Activated naive CD4-positive, alpha-beta T cell treated with anti-CD3 and anti-CD28 coated beads, Interleukin-2, amount 50 U/mL, for 72 hours (primary cell): Measurements from ENCODE around the gene COG3. TPM values are rescaled to one million over a fixed set of nuclear protein-coding genes. Genes with fewer than 3 reads are reported as not detected.

Source experiments
- ATAC-seq, 2 donors: fragments of 150-1000 bp; cut with Tn5 transposase; 2 replicates each; pipeline ENCODE4 v1.10.0; 2021; ENCODE audit warnings: mild to moderate bottlenecking in 2 of 2, moderate library complexity in 2 of 2
- DNase-seq, 2 donors: peaks; one replicate each; pipeline ENCODE4 v3.0.0; 2021 to 2022; ENCODE audit warnings: low spot score in 2 of 2
- H3K27ac Mint-ChIP-seq, 2 donors: one replicate each; pipeline ENCODE4 v1.8.0; 2022; ENCODE audit warnings: mild to moderate bottlenecking in 2 of 2, mixed read lengths in 2 of 2
- H3K36me3 Mint-ChIP-seq, 2 donors: one replicate each; pipeline ENCODE4 v1.8.0; 2022; ENCODE audit warnings: mixed read lengths in 2 of 2
- H3K9me3 Mint-ChIP-seq, 2 donors: one replicate each; pipeline ENCODE4 v1.8.0; 2022; ENCODE audit warnings: mixed read lengths in 2 of 2
- total RNA-seq, 2 donors: library from RNA; stranded (reverse); gene quantifications; one replicate each; pipeline ENCODE4 v1.2.3, GENCODE V29; 2022

Gene COG3
- total RNA-seq, 2 donors from 2014 or later: 18.6 to 20.6 TPM

DNA sequence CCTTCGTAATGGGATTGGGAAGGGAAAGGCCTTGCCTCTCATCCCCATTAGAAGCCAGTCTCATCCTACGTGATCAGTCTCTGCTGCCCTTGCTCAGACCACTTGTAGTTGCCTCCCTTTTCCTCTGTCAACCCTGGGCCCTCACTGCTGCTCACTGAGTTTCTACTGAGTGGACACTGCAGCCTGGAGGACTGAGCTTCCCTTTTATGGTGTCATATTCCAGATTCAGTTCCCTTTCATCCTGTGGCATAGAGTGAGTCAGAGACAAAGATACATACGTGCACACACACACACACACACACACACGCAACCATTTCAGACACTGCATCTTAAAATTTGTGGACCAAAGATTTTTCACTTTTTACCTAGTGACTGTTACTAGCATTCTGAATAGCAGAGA lies 56.6 kb downstream of the COG3 start:
- peaks cover 5 to 31% of the 10 kb centered on the region in 2 donors for H3K36me3 Mint-ChIP-seq
- no peak for ATAC-seq

DNA sequence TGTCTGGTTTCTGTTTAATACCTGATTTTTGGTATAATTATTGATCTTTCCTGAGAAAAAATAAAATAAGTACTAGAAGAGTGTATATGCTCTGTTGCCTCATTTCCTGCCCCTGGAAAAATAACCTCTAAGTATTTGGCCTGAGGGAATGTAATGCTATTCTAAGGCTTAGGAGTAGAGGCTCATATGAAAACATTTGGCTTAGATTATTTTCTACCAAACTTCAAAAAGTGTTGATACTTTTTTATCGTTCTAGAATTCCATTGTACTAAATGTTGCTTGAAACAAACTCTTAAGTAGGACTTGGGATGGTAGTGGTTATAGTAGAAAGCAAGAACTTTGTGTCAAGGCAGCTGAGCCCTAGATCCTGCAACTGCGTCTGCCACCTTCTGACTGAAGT lies 57.8 kb downstream of the COG3 start:
- Mint-ChIP-seq H3K36me3 (peaks cover 4 to 30% of the 10 kb centered on the region in 2 donors), H3K9me3 (no peaks in the 10 kb centered on the region), H3K27ac (peak overlapping the region in 1 of 2 donors; percentile 44)
- DNase-seq (no peak), ATAC-seq (no peak)

More for the DNA sequence above, 56.6 kb downstream of the COG3 start:
- Mint-ChIP-seq H3K27ac (peak overlapping the region in 1 of 2 donors; percentile 11), H3K9me3 (no peaks in the 10 kb centered on the region)
- DNase-seq: no peak

DNA sequence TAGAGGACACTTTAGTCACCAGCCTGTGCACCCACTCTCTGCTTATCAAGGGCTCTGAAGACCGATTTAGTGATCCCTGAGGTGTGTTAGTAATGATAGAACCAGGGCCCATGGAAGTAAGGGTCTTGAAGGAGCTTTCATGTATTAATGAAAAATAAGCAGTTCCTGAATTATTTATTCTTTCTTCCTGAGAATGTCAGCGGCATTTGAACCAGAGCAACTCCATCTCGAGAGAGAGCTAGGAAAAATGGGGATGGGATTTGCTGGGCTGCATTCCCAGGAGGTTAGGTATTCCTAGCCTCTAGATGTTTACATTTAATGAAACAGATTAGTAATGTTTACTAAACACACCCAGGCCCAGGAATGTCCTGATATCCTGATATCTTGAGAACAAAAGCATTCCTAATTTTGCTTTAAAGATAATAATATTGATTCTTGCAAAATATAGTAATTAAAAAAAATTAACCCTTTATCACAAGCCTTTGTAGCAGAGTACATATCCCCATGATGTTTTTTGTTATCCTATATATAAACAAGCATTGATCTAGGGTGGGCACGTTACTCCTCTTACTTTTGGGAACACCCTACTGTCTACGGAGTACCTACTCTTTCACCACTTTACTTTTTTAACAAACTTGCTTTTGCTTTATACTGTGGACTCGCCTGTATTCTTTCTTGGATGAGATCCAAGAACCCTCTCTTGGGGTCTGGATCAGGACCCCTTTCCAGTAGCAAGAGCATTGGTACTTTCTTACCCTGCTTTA lies 63.1 kb downstream of the COG3 start:
- peaks cover 0 to 9% of the 10 kb centered on the region in 2 donors for H3K36me3 Mint-ChIP-seq
- H3K9me3 Mint-ChIP-seq: no peaks in the 10 kb centered on the region
- no peak overlapping the region for H3K27ac Mint-ChIP-seq
- DNase-seq: no peak
- ATAC-seq: no peak

DNA sequence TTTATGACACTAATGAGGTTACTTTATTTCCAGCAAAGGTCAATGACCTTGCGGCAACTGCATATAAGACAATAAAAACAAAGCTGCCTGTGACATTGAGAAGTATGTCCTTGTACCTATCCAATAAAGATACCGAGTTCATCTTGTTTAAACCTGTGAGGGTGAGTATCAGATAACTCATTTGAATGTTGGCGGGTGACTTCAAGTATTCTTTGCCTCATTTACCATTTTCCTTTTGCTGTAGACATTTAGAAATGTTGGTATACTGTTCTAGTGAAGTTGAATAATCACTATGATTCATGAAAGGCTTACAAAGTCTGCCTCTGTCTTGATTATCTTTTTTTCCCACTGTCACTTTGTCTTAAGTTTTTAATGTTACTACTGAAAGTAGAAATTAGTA lies 65.0 kb downstream of the COG3 start:
- Mint-ChIP-seq H3K27ac (no peak overlapping the region), H3K9me3 (no peaks in the 10 kb centered on the region), H3K36me3 (peaks cover 0 to 9% of the 10 kb centered on the region in 2 donors)
- ATAC-seq (no peak), DNase-seq (no peak)

DNA sequence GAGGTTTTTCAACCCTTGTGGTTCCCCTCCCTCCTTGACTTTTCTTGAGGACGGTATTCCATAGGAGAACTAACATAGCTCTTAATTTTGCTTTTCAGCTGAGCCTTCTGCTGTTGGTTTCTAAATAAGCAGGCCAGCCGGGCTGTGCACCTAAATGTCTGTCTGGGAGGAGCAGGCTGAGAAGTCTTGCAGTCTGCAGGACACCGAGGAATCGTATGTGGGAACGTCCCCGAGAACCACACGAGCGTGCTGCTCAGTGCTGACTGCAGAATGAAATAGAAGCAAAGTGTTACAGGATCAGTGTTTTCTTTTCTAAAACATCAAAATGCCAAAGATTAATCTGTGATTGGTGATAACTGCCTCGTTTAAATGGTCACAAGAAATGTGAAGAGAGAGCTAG lies 69.9 kb downstream of the COG3 start:
- Mint-ChIP-seq H3K9me3 (no peaks in the 10 kb centered on the region), H3K36me3 (no peaks in the 10 kb centered on the region), H3K27ac (peak overlapping the region in 1 of 2 donors; percentile 61)
- ATAC-seq: no peak
- no peak for DNase-seq

DNA sequence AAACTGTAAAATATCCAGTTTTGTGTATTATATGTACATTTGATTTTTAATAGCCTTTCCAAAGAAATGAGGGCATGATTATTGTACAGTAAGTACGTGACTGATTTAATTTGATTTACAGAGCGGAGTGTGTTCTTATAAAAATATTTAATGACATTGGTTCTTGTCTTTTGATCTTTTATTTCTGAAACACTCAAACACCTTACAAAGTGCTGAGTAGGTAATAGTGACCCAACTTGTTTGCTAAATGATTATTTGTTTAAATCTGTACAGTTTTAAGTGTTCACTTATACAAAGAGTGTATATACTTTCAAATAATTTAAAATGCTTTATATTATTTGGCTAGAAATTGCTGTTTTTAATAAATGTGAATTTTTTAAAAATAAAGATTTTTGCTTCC lies 71.5 kb downstream of the COG3 start:
- Mint-ChIP-seq H3K27ac (no peak overlapping the region), H3K9me3 (no peaks in the 10 kb centered on the region), H3K36me3 (no peaks in the 10 kb centered on the region)
- DNase-seq: no peak
- no peak for ATAC-seq

DNA sequence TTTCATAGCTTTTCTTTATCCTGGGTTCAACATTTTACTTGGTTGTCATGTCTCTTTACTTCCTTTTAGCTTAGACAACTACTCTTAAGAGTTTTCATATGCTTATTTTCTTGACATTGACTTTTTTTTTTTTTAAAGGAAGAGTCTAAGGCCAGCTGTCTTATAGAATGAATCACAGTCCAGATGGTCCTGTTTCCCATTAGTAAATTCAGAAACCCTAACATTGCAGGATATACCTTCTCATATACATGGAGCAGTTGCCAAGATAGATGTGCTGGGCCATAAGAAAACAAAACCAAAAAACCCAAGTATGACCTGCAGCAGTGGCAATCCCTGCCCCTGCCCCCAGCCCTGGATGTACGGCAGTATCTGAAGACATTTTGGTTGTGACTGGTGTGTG lies 72.8 kb downstream of the COG3 start:
- DNase-seq: no peak
- H3K36me3 Mint-ChIP-seq: no peaks in the 10 kb centered on the region
- no peak overlapping the region for H3K27ac Mint-ChIP-seq
- no peak for ATAC-seq
- no peaks in the 10 kb centered on the region for H3K9me3 Mint-ChIP-seq

DNA sequence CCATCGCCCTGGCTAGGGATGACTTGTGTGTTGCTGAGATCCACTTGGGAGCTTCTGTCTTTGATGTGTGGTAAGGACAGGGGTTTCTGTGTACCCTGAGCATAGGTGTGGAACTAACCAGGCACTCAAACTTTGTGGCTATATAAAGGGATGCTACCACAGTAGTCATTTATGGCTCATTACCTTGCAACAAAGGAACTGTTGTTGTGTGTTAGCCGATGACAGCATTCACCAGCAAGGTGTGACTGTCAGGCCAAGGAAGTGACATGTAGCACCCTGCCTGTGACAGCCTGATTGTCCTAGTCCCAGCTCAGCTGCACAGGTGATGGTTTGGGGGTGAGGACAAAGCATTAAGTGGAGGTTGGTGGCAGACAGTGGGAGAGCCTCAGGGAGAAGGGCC lies 73.6 kb downstream of the COG3 start:
- Mint-ChIP-seq H3K9me3 (no peaks in the 10 kb centered on the region), H3K36me3 (no peaks in the 10 kb centered on the region), H3K27ac (no peak overlapping the region)
- ATAC-seq: peak in 1 of 2 donors; percentile 14
- no peak for DNase-seq

DNA sequence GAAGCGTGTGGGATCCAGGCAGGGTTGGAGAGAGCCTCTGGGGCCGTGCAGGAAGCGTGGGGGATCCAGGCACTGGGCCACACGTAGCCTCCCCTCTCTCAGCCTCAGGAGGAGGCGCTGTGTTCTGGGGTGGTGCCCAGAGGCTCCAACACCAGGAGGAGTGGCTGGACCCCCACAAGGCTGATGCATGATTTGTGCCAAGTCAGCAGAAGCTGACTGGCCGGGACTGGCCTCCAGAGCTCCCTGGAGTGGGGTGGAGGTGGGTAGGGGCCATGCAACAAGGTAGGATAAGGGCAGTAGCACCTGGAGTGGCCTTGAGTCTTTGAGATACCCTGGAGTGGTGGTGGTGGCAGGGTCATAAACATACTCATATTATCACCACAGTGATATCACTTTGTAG lies 75.5 kb downstream of the COG3 start:
- H3K9me3 Mint-ChIP-seq: no peaks in the 10 kb centered on the region
- H3K27ac Mint-ChIP-seq: peak overlapping the region in 1 of 2 donors; percentile 86
- DNase-seq (no peak), ATAC-seq (no peak)
- no peaks in the 10 kb centered on the region for H3K36me3 Mint-ChIP-seq

DNA sequence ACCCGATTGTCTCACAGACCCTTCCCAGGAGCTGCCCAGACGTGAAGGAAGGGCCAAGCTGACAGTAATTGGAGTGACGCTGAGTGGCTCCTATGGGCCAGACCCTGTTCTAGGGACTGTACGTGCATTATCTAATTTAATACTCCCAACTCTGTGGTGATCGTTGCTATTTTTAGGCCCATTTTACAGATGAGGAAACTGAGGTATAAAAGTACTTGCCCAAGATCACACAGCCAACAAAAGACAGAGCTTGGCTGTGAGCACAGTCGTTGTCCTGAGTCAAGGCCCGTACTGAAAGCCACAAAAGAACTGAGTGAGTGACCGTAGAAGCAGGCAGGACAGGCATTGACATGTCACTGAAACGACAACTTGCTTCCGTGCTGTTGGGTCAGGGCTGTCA lies 76.1 kb downstream of the COG3 start:
- ATAC-seq (no peak), DNase-seq (no peak)
- Mint-ChIP-seq H3K36me3 (no peaks in the 10 kb centered on the region), H3K27ac (no peak overlapping the region), H3K9me3 (no peaks in the 10 kb centered on the region)

DNA sequence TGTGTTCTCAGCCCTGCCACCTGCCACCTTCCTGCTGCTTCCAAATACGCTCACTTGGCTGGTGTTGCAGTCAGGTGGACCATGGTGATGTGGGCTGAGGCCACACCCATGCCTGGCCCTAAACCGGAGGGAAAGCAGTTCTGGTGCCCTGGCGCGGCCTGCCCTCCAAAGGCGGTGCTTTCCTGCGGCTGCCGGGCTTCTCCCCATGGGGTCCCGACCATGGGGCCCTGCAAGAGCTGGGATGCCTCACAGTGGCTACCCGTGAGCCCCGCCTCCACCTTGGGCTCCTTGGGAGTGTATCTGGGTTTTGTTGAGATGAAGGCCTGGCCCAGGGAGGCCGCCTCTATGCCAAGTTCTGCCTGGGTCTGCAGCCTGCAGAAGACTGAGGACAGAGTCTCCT lies 77.1 kb downstream of the COG3 start:
- Mint-ChIP-seq H3K36me3 (no peaks in the 10 kb centered on the region), H3K9me3 (no peaks in the 10 kb centered on the region), H3K27ac (no peak overlapping the region)
- DNase-seq: no peak
- ATAC-seq: no peak

DNA sequence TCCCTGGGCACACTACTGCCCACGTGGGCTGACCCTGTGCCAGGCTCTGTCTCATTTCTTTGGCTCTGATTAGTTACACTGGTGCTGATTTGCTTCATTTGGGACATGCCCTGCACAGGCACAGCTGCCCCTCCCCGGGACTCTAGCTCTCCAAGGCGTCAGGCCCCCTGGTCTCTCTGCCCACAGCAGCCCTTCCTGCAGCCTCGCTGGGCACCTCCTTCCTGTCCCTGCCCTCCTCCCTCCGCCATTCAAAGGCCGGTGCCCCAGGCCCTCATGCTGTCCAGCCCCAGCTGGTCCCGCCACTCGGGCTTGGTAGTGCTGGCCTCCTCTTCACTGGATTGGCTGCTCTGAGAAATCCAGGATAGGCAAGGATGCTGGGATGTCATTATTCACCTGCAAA lies 77.7 kb downstream of the COG3 start:
- DNase-seq: no peak
- Mint-ChIP-seq H3K36me3 (no peaks in the 10 kb centered on the region), H3K9me3 (no peaks in the 10 kb centered on the region), H3K27ac (peak overlapping the region in 1 of 2 donors; percentile 15)
- no peak for ATAC-seq

DNA sequence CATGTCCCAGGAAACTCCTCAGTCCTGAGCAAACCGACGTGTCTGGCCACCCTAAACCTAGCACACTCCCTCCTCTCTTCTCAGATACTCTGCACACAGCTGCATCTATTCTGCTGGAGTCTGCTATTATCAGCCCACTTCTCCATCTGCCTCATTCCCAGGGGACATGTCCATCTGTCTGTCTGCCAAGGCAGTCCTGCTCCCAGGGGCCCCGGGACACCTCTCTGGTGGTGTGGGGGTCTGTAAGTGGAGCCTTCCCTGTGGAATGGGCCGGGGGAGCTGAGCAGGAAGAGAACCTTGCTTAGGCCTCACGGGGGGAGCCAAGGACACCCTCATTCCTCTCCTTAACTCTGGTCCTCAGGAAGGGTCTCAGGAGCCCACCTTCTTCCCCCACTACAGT lies 78.1 kb downstream of the COG3 start:
- Mint-ChIP-seq H3K9me3 (no peaks in the 10 kb centered on the region), H3K36me3 (no peaks in the 10 kb centered on the region), H3K27ac (peak overlapping the region in 1 of 2 donors; percentile 15)
- DNase-seq: no peak
- no peak for ATAC-seq

DNA sequence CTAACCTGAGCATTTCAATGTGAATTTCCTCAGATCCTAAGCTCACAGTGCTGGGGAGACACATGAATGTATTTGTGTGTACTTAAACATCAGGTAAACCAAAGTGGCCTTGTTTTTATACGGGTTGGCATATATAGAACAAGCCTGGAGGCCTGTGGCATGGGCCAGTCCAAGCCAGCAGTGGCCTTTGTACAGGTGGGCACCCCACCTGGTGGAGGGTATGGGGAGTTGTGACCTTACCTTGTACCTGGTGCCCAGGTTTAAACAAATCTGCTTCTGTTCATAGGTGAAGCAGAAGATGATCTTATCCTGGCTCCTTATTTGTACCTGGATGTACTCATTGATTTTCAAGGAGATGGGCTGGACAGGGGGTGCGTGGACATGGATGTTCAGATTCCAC lies 79.8 kb downstream of the COG3 start:
- no peak overlapping the region for H3K27ac Mint-ChIP-seq
- ATAC-seq: peak in 1 of 2 donors; percentile 33
- H3K36me3 Mint-ChIP-seq: no peaks in the 10 kb centered on the region
- DNase-seq: no peak
- H3K9me3 Mint-ChIP-seq: no peaks in the 10 kb centered on the region

DNA sequence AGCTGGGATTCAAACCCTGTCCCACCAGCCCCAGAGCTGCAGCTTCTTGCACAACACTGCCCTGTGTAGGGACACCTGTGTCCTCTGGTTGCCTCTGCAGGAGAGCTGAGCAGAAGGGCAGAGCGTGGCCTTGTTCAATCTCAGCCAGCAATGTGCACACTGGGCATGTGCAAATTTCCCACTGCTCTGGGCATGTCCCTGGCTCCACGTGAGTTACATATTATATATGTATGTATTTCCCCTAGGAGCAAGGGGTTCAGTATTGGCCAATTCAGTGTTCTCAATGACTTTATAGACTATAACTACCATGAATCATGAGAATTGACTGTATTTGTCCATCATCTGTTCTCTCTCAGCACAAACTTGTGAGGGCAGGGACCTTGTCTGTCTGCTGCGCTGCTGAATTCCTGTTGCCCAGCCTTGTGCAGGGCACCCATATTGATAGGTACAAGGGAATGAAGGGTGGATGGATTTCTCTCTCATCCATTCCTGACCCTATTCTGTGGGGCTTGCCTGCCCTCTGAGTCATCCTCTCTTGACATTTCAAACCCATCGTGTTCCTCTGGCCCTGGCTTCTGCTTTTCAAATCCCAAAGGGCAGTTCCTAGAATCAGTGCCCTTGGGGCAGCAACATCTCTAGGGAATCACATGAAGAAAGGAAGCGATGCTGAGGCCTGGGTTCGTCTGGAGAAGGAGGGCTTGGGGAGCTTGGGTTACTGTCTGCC lies 81.1 kb downstream of the COG3 start:
- Mint-ChIP-seq H3K9me3 (no peaks in the 10 kb centered on the region), H3K27ac (no peak overlapping the region), H3K36me3 (no peaks in the 10 kb centered on the region)
- peak in 1 of 2 donors; percentile 24 for ATAC-seq
- no peak for DNase-seq

DNA sequence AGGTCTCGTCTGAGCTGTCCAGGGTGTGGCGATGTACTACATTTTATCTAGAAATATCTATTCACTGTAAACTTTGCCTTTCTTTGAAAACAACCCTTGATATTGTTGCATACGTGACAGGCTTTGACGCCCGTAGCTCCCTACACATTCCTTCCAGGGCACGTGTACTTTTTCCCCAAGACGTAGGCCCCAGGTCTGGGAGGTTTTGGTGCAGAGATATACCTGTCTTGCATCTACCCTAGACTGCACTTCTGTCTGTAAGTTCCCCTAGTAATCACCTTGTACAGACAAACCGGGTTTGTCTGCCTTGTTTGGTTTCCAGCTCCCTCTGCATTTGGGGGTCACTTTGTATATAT lies 81.6 kb downstream of the COG3 start:
- no peak overlapping the region for H3K27ac Mint-ChIP-seq
- no peak for DNase-seq
- no peaks in the 10 kb centered on the region for H3K9me3 Mint-ChIP-seq
- H3K36me3 Mint-ChIP-seq: no peaks in the 10 kb centered on the region
- no peak for ATAC-seq

DNA sequence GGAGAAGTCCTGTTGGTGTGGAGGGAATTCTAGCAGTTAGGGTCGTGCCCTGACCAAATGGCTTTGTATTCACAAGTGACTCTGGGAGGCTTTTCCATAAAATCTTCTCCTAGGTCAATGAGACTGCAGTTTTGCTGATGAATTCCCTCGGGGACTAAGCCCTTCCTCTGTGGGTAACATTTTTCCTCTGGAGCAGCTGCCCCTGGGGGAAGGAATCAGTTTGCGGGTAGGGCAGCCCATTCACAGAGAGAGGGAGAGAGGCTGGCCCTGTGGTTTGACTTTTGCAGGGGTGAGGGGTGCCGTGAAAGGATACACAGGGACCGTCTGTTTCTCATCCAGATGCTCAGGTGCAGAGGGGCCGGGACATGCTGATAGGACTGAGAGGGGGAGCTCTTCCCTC lies 83.5 kb downstream of the COG3 start:
- ATAC-seq (no peak), DNase-seq (no peak)
- H3K27ac Mint-ChIP-seq: no peak overlapping the region
- no peaks in the 10 kb centered on the region for H3K36me3 Mint-ChIP-seq
- H3K9me3 Mint-ChIP-seq: no peaks in the 10 kb centered on the region

DNA sequence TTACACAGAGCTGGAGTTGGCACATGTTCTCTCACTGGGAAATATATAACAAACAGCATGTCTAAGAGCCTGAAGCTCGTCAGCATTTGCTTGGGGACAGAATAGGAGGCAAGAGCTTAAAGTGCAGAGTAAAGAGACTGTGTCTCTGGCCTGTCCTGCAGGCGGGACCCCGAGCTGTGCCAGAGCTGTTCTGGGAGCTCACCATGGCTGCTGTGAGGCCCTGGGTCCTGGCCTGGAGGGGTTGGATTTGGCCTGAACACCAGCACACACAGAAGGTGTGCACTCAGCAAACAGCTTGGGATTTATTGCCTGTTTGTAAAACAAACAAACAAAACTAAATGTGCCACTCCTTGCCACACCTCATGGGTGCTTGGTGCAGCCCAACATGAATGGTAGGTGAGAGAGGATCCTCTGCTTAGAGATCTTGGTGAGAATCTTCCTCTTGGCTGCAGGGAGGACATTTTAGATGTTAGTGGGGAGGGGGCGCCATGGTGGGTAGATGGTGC lies 89.9 kb downstream of the COG3 start:
- no peaks in the 10 kb centered on the region for H3K36me3 Mint-ChIP-seq
- peaks cover 0 to 6% of the 10 kb centered on the region in 2 donors for H3K9me3 Mint-ChIP-seq
- DNase-seq (no peak), ATAC-seq (no peak)
- H3K27ac Mint-ChIP-seq: no peak overlapping the region
